ENCODE results near the gene ADAMTS16. TPM values are rescaled to one million over a fixed set of nuclear protein-coding genes. Genes with fewer than 3 reads are reported as not detected.

ADAMTS16 gene
- polyA plus RNA-seq, 3 donors = not detected

DNA sequence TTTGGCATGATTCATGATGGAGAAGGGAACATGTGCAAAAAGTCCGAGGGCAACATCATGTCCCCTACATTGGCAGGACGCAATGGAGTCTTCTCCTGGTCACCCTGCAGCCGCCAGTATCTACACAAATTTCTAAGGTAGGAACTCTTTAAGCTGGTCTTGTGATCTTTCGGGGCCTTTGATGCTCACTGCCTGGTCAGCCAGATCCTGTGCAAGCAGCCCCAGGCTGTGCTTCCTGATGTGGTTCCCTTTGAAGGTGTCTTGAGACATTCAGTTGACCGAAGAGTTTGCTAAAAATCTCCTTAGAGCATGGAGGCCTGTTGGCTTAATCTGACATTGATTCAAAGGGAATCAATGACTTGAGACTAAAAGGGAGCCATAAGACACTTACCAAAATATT lies 60.0 kb downstream of the ADAMTS16 start:
- Mint-ChIP-seq H3K27ac (no peak overlapping the region), H3K9me3 (peaks cover 0 to 9% (median 2%) of the 10 kb centered on the region in 7 donors), H3K4me1 (no peaks in the 10 kb centered on the region), H3K27me3 (ENCODE audit: low read depth in 3 of 3) (peaks cover 0 to 2% (median 0%) of the 10 kb centered on the region in 3 donors), H3K36me3 (no peaks in the 10 kb centered on the region), H3K4me3 (no peak overlapping the region)
- Histone ChIP-seq H3K4me3 (replicated peaks in 1 of 3; ENCODE audit: low read depth in 2 of 3, low read length in 3 of 3) (no peak overlapping the region), H3K27me3 (ENCODE audit: control insufficient read depth in 2 of 2, insufficient read depth in 2 of 2, low read length in 2 of 2) (no peaks in the 10 kb centered on the region), H3K4me1 (ENCODE audit: control insufficient read depth in 1 of 2, insufficient read depth in 2 of 2, low read length in 2 of 2) (no peaks in the 10 kb centered on the region), H3K9me3 (replicated peaks in 1 of 2; ENCODE audit: control insufficient read depth in 1 of 2, insufficient read depth in 1 of 2, low read length in 2 of 2) (peaks cover 0 to 4% of the 10 kb centered on the region in 2 donors), H3K36me3 (replicated peaks in 1 of 2; ENCODE audit: control insufficient read depth in 1 of 2, insufficient read depth in 2 of 2, low read length in 2 of 2) (no peaks in the 10 kb centered on the region), H2AFZ (ENCODE audit: insufficient read depth, low read depth, low read length, poor library complexity, severe bottlenecking) (no peak overlapping the region), H3K27ac (ENCODE audit: low read depth in 1 of 2, low read length in 2 of 2) (no peak overlapping the region), H3K9ac (ENCODE audit: insufficient read depth, low read length, poor library complexity, severe bottlenecking) (no peak overlapping the region), H4K20me1 (ENCODE audit: insufficient read depth, low read length) (no peaks in the 10 kb centered on the region), H3K4me2 (replicated peaks; ENCODE audit: extremely low read depth, low read length, poor library complexity, severe bottlenecking) (no peak overlapping the region), H3K79me2 (ENCODE audit: insufficient read depth, low read length) (no peaks in the 10 kb centered on the region)
- TF ChIP-seq, protein P1, sequence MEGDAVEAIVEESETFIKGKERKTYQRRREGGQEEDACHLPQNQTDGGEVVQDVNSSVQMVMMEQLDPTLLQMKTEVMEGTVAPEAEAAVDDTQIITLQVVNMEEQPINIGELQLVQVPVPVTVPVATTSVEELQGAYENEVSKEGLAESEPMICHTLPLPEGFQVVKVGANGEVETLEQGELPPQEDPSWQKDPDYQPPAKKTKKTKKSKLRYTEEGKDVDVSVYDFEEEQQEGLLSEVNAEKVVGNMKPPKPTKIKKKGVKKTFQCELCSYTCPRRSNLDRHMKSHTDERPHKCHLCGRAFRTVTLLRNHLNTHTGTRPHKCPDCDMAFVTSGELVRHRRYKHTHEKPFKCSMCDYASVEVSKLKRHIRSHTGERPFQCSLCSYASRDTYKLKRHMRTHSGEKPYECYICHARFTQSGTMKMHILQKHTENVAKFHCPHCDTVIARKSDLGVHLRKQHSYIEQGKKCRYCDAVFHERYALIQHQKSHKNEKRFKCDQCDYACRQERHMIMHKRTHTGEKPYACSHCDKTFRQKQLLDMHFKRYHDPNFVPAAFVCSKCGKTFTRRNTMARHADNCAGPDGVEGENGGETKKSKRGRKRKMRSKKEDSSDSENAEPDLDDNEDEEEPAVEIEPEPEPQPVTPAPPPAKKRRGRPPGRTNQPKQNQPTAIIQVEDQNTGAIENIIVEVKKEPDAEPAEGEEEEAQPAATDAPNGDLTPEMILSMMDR (IDR thresholded peaks at IDR 0.05) = no peak
- intact Hi-C loops (cut with micrococcal nuclease) = no loop called here
- no peak for DNase-seq
- WGBS (ENCODE audit: insufficient coverage) = 20% methylated on average over 1 of the region's 5 CpGs

DNA sequence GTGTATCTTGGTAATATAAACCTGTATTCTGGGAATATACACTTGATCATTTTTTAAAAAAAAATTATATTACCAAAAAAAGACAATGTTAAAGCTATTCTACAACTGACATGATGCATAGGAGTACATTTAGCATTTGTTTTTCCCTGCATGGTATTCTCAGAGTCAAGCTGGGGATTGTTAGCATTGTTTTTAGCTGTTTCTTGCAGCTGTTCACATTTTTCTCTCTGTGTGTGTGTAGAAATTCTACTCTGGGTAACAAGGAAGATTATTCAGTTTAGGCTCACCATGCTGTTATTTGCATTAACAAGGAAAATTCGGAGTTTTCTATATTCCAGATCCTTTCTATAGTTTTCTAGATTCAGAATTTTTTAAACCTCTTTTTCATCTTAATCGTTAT lies 62.2 kb downstream of the ADAMTS16 start:
- Histone ChIP-seq H3K36me3 (replicated peaks in 1 of 2; ENCODE audit: control insufficient read depth in 1 of 2, insufficient read depth in 2 of 2, low read length in 2 of 2) (no peaks in the 10 kb centered on the region), H2AFZ (ENCODE audit: insufficient read depth, low read depth, low read length, poor library complexity, severe bottlenecking) (no peak overlapping the region), H3K4me3 (replicated peaks in 1 of 3; ENCODE audit: low read depth in 2 of 3, low read length in 3 of 3) (no peak overlapping the region), H4K20me1 (ENCODE audit: insufficient read depth, low read length) (no peaks in the 10 kb centered on the region), H3K9ac (ENCODE audit: insufficient read depth, low read length, poor library complexity, severe bottlenecking) (no peak overlapping the region), H3K4me1 (ENCODE audit: control insufficient read depth in 1 of 2, insufficient read depth in 2 of 2, low read length in 2 of 2) (no peaks in the 10 kb centered on the region), H3K79me2 (ENCODE audit: insufficient read depth, low read length) (no peaks in the 10 kb centered on the region), H3K27ac (ENCODE audit: low read depth in 1 of 2, low read length in 2 of 2) (no peak overlapping the region), H3K9me3 (replicated peaks in 1 of 2; ENCODE audit: control insufficient read depth in 1 of 2, insufficient read depth in 1 of 2, low read length in 2 of 2) (peaks cover 0 to 4% of the 10 kb centered on the region in 2 donors), H3K27me3 (ENCODE audit: control insufficient read depth in 2 of 2, insufficient read depth in 2 of 2, low read length in 2 of 2) (no peaks in the 10 kb centered on the region), H3K4me2 (replicated peaks; ENCODE audit: extremely low read depth, low read length, poor library complexity, severe bottlenecking) (no peak overlapping the region)
- Mint-ChIP-seq H3K4me3 (no peak overlapping the region), H3K36me3 (no peaks in the 10 kb centered on the region), H3K9me3 (peaks cover 0 to 12% (median 5%) of the 10 kb centered on the region in 7 donors), H3K27ac (no peak overlapping the region), H3K4me1 (no peaks in the 10 kb centered on the region), H3K27me3 (ENCODE audit: low read depth in 3 of 3) (peaks cover 0 to 2% (median 2%) of the 10 kb centered on the region in 3 donors)
- WGBS (ENCODE audit: insufficient coverage) = no CpG with 5 or more reads among the region's 2 CpGs
- DNase-seq = no peak
- TF ChIP-seq, protein P1 (IDR thresholded peaks at IDR 0.05) = no peak
- intact Hi-C loops (cut with micrococcal nuclease) = no loop called here
